Measurements from ENCODE around the gene EPB41L3.

DNA sequence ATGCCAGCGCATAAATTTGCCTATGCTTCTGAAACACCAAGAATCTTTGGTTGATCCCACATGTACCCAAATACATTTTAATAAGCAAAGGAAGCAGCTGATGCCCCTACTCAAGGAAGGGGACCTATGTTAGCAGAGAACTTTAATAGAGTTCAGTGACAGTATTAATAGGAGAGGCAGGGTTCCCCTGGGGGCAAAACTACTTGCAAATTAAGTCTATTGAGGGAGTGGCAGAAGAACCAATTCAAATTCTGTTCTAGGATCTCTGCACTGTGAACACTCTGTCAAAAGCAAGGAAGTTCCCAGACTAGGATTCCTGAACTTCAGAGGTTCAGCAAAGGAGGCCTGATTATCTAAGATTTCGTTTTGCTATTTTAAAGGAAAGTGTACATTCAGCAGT is 47.5 kb downstream of the EPB41L3 start:
- TF ChIP-seq, protein P1, sequence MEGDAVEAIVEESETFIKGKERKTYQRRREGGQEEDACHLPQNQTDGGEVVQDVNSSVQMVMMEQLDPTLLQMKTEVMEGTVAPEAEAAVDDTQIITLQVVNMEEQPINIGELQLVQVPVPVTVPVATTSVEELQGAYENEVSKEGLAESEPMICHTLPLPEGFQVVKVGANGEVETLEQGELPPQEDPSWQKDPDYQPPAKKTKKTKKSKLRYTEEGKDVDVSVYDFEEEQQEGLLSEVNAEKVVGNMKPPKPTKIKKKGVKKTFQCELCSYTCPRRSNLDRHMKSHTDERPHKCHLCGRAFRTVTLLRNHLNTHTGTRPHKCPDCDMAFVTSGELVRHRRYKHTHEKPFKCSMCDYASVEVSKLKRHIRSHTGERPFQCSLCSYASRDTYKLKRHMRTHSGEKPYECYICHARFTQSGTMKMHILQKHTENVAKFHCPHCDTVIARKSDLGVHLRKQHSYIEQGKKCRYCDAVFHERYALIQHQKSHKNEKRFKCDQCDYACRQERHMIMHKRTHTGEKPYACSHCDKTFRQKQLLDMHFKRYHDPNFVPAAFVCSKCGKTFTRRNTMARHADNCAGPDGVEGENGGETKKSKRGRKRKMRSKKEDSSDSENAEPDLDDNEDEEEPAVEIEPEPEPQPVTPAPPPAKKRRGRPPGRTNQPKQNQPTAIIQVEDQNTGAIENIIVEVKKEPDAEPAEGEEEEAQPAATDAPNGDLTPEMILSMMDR (IDR thresholded peaks at IDR 0.05), result no peak
- TF ChIP-seq EP300 (IDR thresholded peaks at IDR 0.05), result no peak
